ENCODE measurements around the gene NRGN.

DNA sequence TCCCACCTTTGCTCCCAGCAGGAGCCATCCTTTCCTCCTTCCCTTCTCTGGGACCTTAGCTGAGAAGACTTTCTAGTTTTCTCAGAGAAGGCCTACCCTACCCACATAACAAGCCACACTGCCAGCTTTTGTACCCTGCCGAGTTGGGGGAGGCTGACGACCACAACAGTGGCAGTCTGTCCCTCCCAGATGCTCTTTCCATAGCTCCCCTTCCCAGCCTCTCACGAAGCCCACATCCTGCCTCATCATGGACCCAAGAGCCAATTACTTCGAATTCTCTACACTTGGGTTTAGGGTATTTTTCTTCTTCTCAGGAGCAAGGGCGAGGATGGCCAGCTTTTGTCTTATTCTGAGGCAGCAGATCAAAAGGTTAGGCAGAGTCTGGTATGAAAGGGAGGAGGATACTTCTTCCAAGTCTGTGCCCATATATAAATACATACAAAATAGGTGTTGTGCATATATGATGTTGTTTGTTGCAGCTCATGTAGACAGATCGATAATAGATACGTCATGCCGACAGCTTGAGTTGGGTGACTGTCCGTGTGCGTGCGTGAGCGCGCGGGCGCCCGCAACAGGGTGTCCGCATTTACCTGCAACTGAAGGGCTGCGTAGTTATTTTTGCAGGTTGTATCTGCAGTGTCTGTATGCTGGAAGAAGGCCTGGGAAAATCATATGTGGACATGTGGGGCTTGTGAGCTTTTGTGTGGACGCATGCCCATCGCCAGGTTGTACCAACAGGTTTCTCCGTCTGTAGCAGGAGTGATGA lies 846 bp upstream of the NRGN start:
- TF ChIP-seq, protein P1, sequence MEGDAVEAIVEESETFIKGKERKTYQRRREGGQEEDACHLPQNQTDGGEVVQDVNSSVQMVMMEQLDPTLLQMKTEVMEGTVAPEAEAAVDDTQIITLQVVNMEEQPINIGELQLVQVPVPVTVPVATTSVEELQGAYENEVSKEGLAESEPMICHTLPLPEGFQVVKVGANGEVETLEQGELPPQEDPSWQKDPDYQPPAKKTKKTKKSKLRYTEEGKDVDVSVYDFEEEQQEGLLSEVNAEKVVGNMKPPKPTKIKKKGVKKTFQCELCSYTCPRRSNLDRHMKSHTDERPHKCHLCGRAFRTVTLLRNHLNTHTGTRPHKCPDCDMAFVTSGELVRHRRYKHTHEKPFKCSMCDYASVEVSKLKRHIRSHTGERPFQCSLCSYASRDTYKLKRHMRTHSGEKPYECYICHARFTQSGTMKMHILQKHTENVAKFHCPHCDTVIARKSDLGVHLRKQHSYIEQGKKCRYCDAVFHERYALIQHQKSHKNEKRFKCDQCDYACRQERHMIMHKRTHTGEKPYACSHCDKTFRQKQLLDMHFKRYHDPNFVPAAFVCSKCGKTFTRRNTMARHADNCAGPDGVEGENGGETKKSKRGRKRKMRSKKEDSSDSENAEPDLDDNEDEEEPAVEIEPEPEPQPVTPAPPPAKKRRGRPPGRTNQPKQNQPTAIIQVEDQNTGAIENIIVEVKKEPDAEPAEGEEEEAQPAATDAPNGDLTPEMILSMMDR (IDR thresholded peaks at IDR 0.05 in 4 of 5, conservative IDR thresholded peaks at IDR 0.05 in 1 of 5) = no peak
- TF ChIP-seq POLR2A (IDR thresholded peaks at IDR 0.05) = no peak
